HL-60 (cell line): ENCODE results near the gene SCARF1.

Experiments used
- GABPA ChIP-seq: IDR thresholded peaks from 2 replicates; pipeline ENCODE4 v1.6.1; 2012; ENCODE audit warnings: low read depth
- POLR2AphosphoS5 ChIP-seq: IDR thresholded peaks from 2 replicates; pipeline ENCODE4 v1.6.1; 2012; ENCODE audit warnings: low read depth
- SPI1 ChIP-seq: IDR thresholded peaks from 2 replicates; pipeline ENCODE4 v1.6.1; 2012; ENCODE audit warnings: low read depth, mild to moderate bottlenecking, borderline replicate concordance
- TF ChIP-seq, protein P1 (sequence below): IDR thresholded peaks from one replicate; pipeline ENCODE4 v1.5.1; 2011; ENCODE audit warnings: low read length, control low read depth, inconsistent platforms; ENCODE audit not compliant: insufficient read depth
- TF ChIP-seq, protein P2 (sequence below): IDR thresholded peaks from 2 replicates; pipeline ENCODE4 v1.6.1; 2012; ENCODE audit warnings: low read depth; ENCODE audit not compliant: insufficient replicate concordance

GRCh38 chr17:1636732-1637285 is 8.7 kb downstream of the SCARF1 start:
- TF ChIP-seq, protein P1, sequence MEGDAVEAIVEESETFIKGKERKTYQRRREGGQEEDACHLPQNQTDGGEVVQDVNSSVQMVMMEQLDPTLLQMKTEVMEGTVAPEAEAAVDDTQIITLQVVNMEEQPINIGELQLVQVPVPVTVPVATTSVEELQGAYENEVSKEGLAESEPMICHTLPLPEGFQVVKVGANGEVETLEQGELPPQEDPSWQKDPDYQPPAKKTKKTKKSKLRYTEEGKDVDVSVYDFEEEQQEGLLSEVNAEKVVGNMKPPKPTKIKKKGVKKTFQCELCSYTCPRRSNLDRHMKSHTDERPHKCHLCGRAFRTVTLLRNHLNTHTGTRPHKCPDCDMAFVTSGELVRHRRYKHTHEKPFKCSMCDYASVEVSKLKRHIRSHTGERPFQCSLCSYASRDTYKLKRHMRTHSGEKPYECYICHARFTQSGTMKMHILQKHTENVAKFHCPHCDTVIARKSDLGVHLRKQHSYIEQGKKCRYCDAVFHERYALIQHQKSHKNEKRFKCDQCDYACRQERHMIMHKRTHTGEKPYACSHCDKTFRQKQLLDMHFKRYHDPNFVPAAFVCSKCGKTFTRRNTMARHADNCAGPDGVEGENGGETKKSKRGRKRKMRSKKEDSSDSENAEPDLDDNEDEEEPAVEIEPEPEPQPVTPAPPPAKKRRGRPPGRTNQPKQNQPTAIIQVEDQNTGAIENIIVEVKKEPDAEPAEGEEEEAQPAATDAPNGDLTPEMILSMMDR, result no peak
- no peak for TF ChIP-seq GABPA
- TF ChIP-seq POLR2AphosphoS5, result no peak
- TF ChIP-seq SPI1, result no peak
- TF ChIP-seq, protein P2, sequence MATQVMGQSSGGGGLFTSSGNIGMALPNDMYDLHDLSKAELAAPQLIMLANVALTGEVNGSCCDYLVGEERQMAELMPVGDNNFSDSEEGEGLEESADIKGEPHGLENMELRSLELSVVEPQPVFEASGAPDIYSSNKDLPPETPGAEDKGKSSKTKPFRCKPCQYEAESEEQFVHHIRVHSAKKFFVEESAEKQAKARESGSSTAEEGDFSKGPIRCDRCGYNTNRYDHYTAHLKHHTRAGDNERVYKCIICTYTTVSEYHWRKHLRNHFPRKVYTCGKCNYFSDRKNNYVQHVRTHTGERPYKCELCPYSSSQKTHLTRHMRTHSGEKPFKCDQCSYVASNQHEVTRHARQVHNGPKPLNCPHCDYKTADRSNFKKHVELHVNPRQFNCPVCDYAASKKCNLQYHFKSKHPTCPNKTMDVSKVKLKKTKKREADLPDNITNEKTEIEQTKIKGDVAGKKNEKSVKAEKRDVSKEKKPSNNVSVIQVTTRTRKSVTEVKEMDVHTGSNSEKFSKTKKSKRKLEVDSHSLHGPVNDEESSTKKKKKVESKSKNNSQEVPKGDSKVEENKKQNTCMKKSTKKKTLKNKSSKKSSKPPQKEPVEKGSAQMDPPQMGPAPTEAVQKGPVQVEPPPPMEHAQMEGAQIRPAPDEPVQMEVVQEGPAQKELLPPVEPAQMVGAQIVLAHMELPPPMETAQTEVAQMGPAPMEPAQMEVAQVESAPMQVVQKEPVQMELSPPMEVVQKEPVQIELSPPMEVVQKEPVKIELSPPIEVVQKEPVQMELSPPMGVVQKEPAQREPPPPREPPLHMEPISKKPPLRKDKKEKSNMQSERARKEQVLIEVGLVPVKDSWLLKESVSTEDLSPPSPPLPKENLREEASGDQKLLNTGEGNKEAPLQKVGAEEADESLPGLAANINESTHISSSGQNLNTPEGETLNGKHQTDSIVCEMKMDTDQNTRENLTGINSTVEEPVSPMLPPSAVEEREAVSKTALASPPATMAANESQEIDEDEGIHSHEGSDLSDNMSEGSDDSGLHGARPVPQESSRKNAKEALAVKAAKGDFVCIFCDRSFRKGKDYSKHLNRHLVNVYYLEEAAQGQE, result no peak
